Peyer's patch (tissue), 4 donors: ENCODE data around the gene CARD14. TPM values are rescaled to one million over a fixed set of nuclear protein-coding genes. Genes with fewer than 3 reads are reported as not detected.

ENCODE experiments used
- DNase-seq, 3 donors: peaks; one replicate each; pipeline ENCODE4 v3.0.0-alpha.2; 2017 to 2019
- H3K27ac ChIP-seq, 4 donors: fragments of 200-600 bp; sonication (generic); one replicate each; pipeline ENCODE4 v1.5.1; 2016 to 2019
- H3K27me3 ChIP-seq, 2 donors: fragments of 200-600 bp; sonication (generic); one replicate each; pipeline ENCODE4 v1.5.1; 2019
- H3K36me3 ChIP-seq, 3 donors: fragments of 200-600 bp; sonication (generic); one replicate each; pipeline ENCODE4 v1.5.1; 2016 to 2019
- H3K4me1 ChIP-seq, 4 donors: fragments of 200-600 bp; sonication (generic); one replicate each; pipeline ENCODE4 v1.5.1; 2016 to 2019
- H3K4me3 ChIP-seq, 4 donors: fragments of 200-600 bp; sonication (generic); 1 replicate in 3 of 4; 2 replicates in 1 of 4; pipeline ENCODE4 v1.5.1; 2016 to 2019; ENCODE audit warnings: mild to moderate bottlenecking in 1 of 4
- H3K9me3 ChIP-seq, 4 donors: fragments of 200-600 bp; sonication (generic); one replicate each; pipeline ENCODE4 v1.5.1; 2016 to 2019; ENCODE audit warnings: mild to moderate bottlenecking in 1 of 4
- CTCF ChIP-seq, 6 experiments: fragments of 450-650 bp in 4 of 6; fragments of 200-600 bp in 2 of 6; sonication (generic) in 1 of 6; IDR thresholded peaks; one replicate each; pipeline ENCODE4 v1.5.1; 2017 to 2019; ENCODE audit warnings: antibody characterized with exemption in 6 of 6, mild to moderate bottlenecking in 3 of 6, moderate library complexity in 1 of 6
- POLR2A ChIP-seq, 2 donors: fragments of 450-650 bp; IDR thresholded peaks; one replicate each; pipeline ENCODE4 v1.5.1; 2017; ENCODE audit warnings: antibody characterized with exemption in 2 of 2, mild to moderate bottlenecking in 2 of 2, moderate library complexity in 2 of 2
- total RNA-seq, 4 donors: library from RNA; depleted of rRNA; stranded (reverse); fragments of >200 nt; gene quantifications; one replicate each; pipeline ENCODE4 v1.1.0, GENCODE V29; 2016

The CARD14 gene
- total RNA-seq, 4 donors from 2014 or later, result 0.94 to 5.4 (median 2.6) TPM

DNA sequence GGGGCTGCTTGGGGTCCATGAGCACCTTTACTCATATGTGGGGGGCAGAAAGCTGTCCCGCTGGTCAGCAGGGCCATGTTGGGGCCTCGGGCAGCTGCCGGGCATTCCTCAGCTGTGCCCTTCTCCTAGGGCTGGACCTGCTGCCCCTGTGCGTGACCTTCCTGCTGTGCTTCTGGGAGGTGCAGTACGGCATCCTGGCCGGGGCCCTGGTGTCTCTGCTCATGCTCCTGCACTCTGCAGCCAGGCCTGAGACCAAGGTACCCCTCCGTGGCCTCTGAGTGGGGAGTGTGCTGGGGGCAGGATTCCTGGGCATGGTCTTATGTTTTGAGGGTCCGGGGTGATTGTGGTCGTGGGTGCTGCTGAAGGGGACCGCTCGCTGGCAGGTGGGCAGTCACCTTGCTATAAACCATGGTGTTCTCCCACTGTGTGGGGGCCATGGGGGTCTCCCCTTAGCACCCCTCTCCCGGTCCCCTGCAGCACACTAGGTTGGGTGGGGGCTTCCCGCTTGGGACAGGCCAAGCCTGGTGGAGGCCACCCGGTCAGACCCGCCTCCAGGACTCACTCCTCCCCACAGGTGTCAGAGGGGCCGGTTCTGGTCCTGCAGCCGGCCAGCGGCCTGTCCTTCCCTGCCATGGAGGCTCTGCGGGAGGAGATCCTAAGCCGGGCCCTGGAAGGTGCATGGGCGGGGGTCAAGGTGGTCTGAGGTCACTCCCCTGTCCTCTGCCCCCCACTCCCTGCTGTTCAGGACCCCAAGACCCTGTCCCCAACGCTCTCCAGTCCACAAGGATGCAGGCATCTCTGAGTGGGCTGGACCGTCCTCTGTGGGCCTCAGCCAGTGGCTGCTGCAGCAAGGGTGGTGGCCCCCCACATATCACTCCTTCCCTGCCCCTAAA lies 78.4 kb downstream of the CARD14 start:
- TF ChIP-seq CTCF (IDR thresholded peaks at IDR 0.05) (no peak), POLR2A (IDR thresholded peaks at IDR 0.05) (no peak)
- DNase-seq, result peak in 1 of 3 donors; percentile 46
- Histone ChIP-seq H3K27ac (no peak overlapping the region), H3K4me1 (no peaks in the 10 kb centered on the region), H3K4me3 (no peak overlapping the region), H3K27me3 (no peaks in the 10 kb centered on the region), H3K36me3 (peaks cover 0 to 31% (median 0%) of the 10 kb centered on the region in 3 donors), H3K9me3 (no peaks in the 10 kb centered on the region)

GRCh38 chr17:80248894-80249710 lies 79.3 kb downstream of the CARD14 start:
- H3K27ac ChIP-seq, result no peak overlapping the region
- no peaks in the 10 kb centered on the region for H3K27me3 ChIP-seq
- H3K9me3 ChIP-seq, result no peaks in the 10 kb centered on the region
- H3K4me1 ChIP-seq, result no peaks in the 10 kb centered on the region
- TF ChIP-seq CTCF (IDR thresholded peaks at IDR 0.05) (no peak), POLR2A (IDR thresholded peaks at IDR 0.05) (no peak)
- peak in 1 of 3 donors; percentile 25 for DNase-seq
- H3K4me3 ChIP-seq, result no peak overlapping the region
- peaks cover 0 to 26% (median 0%) of the 10 kb centered on the region in 3 donors for H3K36me3 ChIP-seq

- H3K9me3 ChIP-seq, result no peaks in the 10 kb centered on the region
- TF ChIP-seq CTCF (IDR thresholded peaks at IDR 0.05) (no peak), POLR2A (IDR thresholded peaks at IDR 0.05) (no peak)
- H3K36me3 ChIP-seq, result peaks cover 0 to 13% (median 0%) of the 10 kb centered on the region in 3 donors
- no peak overlapping the region for H3K27ac ChIP-seq
- peak in 1 of 3 donors; percentile 15 for DNase-seq
- no peak overlapping the region for H3K4me3 ChIP-seq
- peaks cover 0 to 16% (median 2%) of the 10 kb centered on the region in 4 donors for H3K4me1 ChIP-seq
- H3K27me3 ChIP-seq, result no peaks in the 10 kb centered on the region
Measured at GRCh38 chr17:80251966-80252365, 82.1 kb downstream of the CARD14 start.

DNA sequence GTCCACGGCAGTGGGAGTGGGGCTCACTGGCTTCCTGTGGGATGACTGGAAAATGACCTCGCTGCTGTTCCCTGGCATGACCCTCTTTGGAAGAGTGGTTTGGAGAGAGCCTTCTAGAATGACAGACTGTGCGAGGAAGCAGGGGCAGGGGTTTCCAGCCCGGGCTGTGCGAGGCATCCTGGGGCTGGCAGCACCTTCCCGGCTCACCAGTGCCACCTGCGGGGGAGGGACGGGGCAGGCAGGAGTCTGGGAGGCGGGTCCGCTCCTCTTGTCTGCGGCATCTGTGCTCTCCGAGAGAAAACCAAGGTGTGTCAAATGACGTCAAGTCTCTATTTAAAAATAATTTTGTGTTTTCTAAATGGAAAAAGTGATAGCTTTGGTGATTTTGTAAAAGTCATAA lies 83.0 kb downstream of the CARD14 start:
- H3K36me3 ChIP-seq, result peaks cover 0 to 13% (median 0%) of the 10 kb centered on the region in 3 donors
- DNase-seq, result peak; percentile 76 to 88 (median 82)
- TF ChIP-seq CTCF (IDR thresholded peaks at IDR 0.05), result peak; percentile 24 to 75 (median 71)
- TF ChIP-seq POLR2A (IDR thresholded peaks at IDR 0.05), result no peak
- no peak overlapping the region for H3K4me3 ChIP-seq
- H3K27me3 ChIP-seq, result no peaks in the 10 kb centered on the region
- no peak overlapping the region for H3K27ac ChIP-seq
- peaks cover 0 to 16% (median 2%) of the 10 kb centered on the region in 4 donors for H3K4me1 ChIP-seq
- no peaks in the 10 kb centered on the region for H3K9me3 ChIP-seq

GRCh38 chr17:80253631-80254395 lies 84.0 kb downstream of the CARD14 start:
- no peak for DNase-seq
- Histone ChIP-seq H3K27me3 (no peaks in the 10 kb centered on the region), H3K4me1 (peaks cover 0 to 16% (median 2%) of the 10 kb centered on the region in 4 donors), H3K9me3 (no peaks in the 10 kb centered on the region), H3K27ac (no peak overlapping the region), H3K36me3 (peaks cover 0 to 8% (median 0%) of the 10 kb centered on the region in 3 donors), H3K4me3 (no peak overlapping the region)
- TF ChIP-seq POLR2A (IDR thresholded peaks at IDR 0.05) (no peak), CTCF (IDR thresholded peaks at IDR 0.05) (no peak)
